NCI-H226 (cell line): ENCODE results near the gene FAM20B.

Experiments used
- DNase-seq: peaks from one replicate; pipeline ENCODE4 v3.0.0-alpha.2; 2015

FAM20B gene

GRCh38 chr1:179092896-179093461, 67.3 kb downstream of the FAM20B start:
- no peak for DNase-seq

GRCh38 chr1:179094818-179095217, 69.1 kb downstream of the FAM20B start:
- no peak for DNase-seq

GRCh38 chr1:179095377-179095776, 69.7 kb downstream of the FAM20B start:
- no peak for DNase-seq

- no peak for DNase-seq
These were observed 70.2 kb downstream of the FAM20B start for GRCh38 chr1:179095924-179096323.

GRCh38 chr1:179099891-179100290, 74.2 kb downstream of the FAM20B start:
- DNase-seq: no peak

- DNase-seq: no peak
These were observed 75.9 kb downstream of the FAM20B start for GRCh38 chr1:179101566-179101965.

GRCh38 chr1:179103999-179104398, 78.3 kb downstream of the FAM20B start:
- DNase-seq: no peak

- DNase-seq: no peak
These were observed 79.0 kb downstream of the FAM20B start for GRCh38 chr1:179104611-179105250.

- no peak for DNase-seq
These were observed 79.7 kb downstream of the FAM20B start for GRCh38 chr1:179105393-179105792.

GRCh38 chr1:179107706-179108629, 82.3 kb downstream of the FAM20B start:
- no peak for DNase-seq

GRCh38 chr1:179108644-179109043, 83.0 kb downstream of the FAM20B start:
- DNase-seq: no peak

- DNase-seq: no peak
These were observed 89.5 kb downstream of the FAM20B start for GRCh38 chr1:179115181-179115580.

- no peak for DNase-seq
These were observed 93.8 kb downstream of the FAM20B start for GRCh38 chr1:179119513-179119912.

- no peak for DNase-seq
These were observed 95.0 kb downstream of the FAM20B start for GRCh38 chr1:179120736-179121135.

GRCh38 chr1:179121159-179121938, 95.7 kb downstream of the FAM20B start:
- no peak for DNase-seq

GRCh38 chr1:179124873-179125272, 99.2 kb downstream of the FAM20B start:
- DNase-seq: peak; percentile 73
